Measurements from ENCODE around the gene HEMK1. TPM values are rescaled to one million over a fixed set of nuclear protein-coding genes. Genes with fewer than 3 reads are reported as not detected.
A peak's percentile ranks its signal among the peaks of the same experiment; 100 is the strongest.

Gene HEMK1
- total RNA-seq, 2 donors from 2014 or later = 5.4 to 12.7 TPM

GRCh38 chr3:50612970-50613846, 43.9 kb downstream of the HEMK1 start:
- Histone ChIP-seq H3K27ac (no peak overlapping the region), H3K4me1 (ENCODE audit: control insufficient read depth in 1 of 2, low read depth in 2 of 2) (peaks cover 27 to 49% of the 10 kb centered on the region in 2 donors)
- DNase-seq (ENCODE audit: low spot score) = no peak

GRCh38 chr3:50615190-50615589, 45.9 kb downstream of the HEMK1 start:
- Histone ChIP-seq H3K36me3 (no peaks in the 10 kb centered on the region), H3K4me1 (ENCODE audit: control insufficient read depth in 1 of 2, low read depth in 2 of 2) (peaks cover 15 to 50% of the 10 kb centered on the region in 2 donors), H3K27me3 (replicated peaks; ENCODE audit: insufficient read depth) (no peaks in the 10 kb centered on the region), H3K4me3 (no peak overlapping the region), H3K27ac (no peak overlapping the region), H3K9me3 (no peaks in the 10 kb centered on the region)
- ATAC-seq (ENCODE audit: insufficient number of reproducible peaks, low FRiP score, low read depth) = no peak
- DNase-seq (ENCODE audit: low spot score) = no peak
- no peak for TF ChIP-seq CTCF (IDR thresholded peaks at IDR 0.05)

More at GRCh38 chr3:50612970-50613846, 43.9 kb downstream of the HEMK1 start:
- H3K4me3 ChIP-seq = no peak overlapping the region
- TF ChIP-seq CTCF (IDR thresholded peaks at IDR 0.05) = no peak
- H3K36me3 ChIP-seq = peaks cover 2% of the 10 kb centered on the region
- ATAC-seq (ENCODE audit: insufficient number of reproducible peaks, low FRiP score, low read depth) = no peak
- no peaks in the 10 kb centered on the region for H3K27me3 ChIP-seq (replicated peaks; ENCODE audit: insufficient read depth)
- no peaks in the 10 kb centered on the region for H3K9me3 ChIP-seq

GRCh38 chr3:50616003-50616769, 46.9 kb downstream of the HEMK1 start:
- Histone ChIP-seq H3K9me3 (no peaks in the 10 kb centered on the region), H3K27me3 (replicated peaks; ENCODE audit: insufficient read depth) (no peaks in the 10 kb centered on the region), H3K27ac (peak overlapping the region; percentile 60 to 78), H3K4me1 (ENCODE audit: control insufficient read depth in 1 of 2, low read depth in 2 of 2) (peaks cover 6 to 50% of the 10 kb centered on the region in 2 donors), H3K36me3 (no peaks in the 10 kb centered on the region), H3K4me3 (peak overlapping the region; percentile 90)
- DNase-seq (ENCODE audit: low spot score) (peak; percentile 67), ATAC-seq (ENCODE audit: insufficient number of reproducible peaks, low FRiP score, low read depth) (peak; percentile 23)
- peak; percentile 99 for TF ChIP-seq CTCF (IDR thresholded peaks at IDR 0.05)

- ATAC-seq (ENCODE audit: insufficient number of reproducible peaks, low FRiP score, low read depth) (peak; percentile 84), DNase-seq (ENCODE audit: low spot score) (peak; percentile 53)
- H3K27ac ChIP-seq = peak overlapping the region; percentile 60 to 78
- no peak for TF ChIP-seq CTCF (IDR thresholded peaks at IDR 0.05)
- H3K9me3 ChIP-seq = no peaks in the 10 kb centered on the region
- no peaks in the 10 kb centered on the region for H3K27me3 ChIP-seq (replicated peaks; ENCODE audit: insufficient read depth)
- no peaks in the 10 kb centered on the region for H3K36me3 ChIP-seq
- H3K4me1 ChIP-seq (ENCODE audit: control insufficient read depth in 1 of 2, low read depth in 2 of 2) = peaks cover 6 to 48% of the 10 kb centered on the region in 2 donors
- H3K4me3 ChIP-seq = peak overlapping the region; percentile 90
Measured at GRCh38 chr3:50616770-50617095, 47.4 kb downstream of the HEMK1 start.
